Retinal pigment epithelial cell (primary cell): ENCODE data around the gene PRKN.

Experiments
- DNase-seq: peaks from one replicate; pipeline ENCODE4 v3.0.0-alpha.2; 2010; ENCODE audit warnings: low read depth
- H3K4me3 ChIP-seq: 2 replicates; pipeline ENCODE4 v1.5.1; 2011; ENCODE audit warnings: mild to moderate bottlenecking, low read length, control low read depth, moderate library complexity
- TF ChIP-seq, protein P1 (sequence below): conservative IDR thresholded peaks from 2 replicates; pipeline ENCODE4 v1.5.1; 2011; ENCODE audit warnings: low read depth, low read length, control low read depth, inconsistent platforms

PRKN gene

DNA sequence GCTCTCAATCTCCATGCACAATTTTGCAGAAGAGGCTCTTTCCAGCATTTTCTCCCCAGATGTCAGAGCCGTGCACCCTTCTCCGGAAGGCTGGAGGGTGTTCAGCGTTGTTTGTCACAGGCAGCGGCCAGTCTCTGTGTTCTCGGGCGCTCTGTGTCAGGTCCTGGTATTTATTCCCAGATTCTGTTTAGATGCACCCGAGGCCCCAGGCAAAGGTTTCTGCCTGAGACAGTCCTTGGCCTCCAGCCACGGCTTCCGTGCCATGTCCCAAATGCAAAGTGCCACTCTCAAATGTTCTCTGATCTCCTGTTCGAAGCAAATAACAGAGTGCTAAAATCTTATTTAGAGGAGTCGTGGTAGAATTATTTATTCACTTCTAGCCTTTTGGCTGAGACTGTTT lies 1313.4 kb downstream of the PRKN start:
- H3K4me3 ChIP-seq = no peak overlapping the region
- TF ChIP-seq, protein P1, sequence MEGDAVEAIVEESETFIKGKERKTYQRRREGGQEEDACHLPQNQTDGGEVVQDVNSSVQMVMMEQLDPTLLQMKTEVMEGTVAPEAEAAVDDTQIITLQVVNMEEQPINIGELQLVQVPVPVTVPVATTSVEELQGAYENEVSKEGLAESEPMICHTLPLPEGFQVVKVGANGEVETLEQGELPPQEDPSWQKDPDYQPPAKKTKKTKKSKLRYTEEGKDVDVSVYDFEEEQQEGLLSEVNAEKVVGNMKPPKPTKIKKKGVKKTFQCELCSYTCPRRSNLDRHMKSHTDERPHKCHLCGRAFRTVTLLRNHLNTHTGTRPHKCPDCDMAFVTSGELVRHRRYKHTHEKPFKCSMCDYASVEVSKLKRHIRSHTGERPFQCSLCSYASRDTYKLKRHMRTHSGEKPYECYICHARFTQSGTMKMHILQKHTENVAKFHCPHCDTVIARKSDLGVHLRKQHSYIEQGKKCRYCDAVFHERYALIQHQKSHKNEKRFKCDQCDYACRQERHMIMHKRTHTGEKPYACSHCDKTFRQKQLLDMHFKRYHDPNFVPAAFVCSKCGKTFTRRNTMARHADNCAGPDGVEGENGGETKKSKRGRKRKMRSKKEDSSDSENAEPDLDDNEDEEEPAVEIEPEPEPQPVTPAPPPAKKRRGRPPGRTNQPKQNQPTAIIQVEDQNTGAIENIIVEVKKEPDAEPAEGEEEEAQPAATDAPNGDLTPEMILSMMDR = no peak
- no peak for DNase-seq

GRCh38 chr6:161413355-161413771 lies 1314.2 kb downstream of the PRKN start:
- TF ChIP-seq, protein P1 = no peak
- no peak for DNase-seq
- H3K4me3 ChIP-seq = no peak overlapping the region

GRCh38 chr6:161412795-161413194 lies 1314.8 kb downstream of the PRKN start:
- TF ChIP-seq, protein P1 = no peak
- no peak overlapping the region for H3K4me3 ChIP-seq
- no peak for DNase-seq

GRCh38 chr6:161411265-161411944 lies 1316.2 kb downstream of the PRKN start:
- no peak for DNase-seq
- TF ChIP-seq, protein P1 = no peak
- H3K4me3 ChIP-seq = no peak overlapping the region

DNA sequence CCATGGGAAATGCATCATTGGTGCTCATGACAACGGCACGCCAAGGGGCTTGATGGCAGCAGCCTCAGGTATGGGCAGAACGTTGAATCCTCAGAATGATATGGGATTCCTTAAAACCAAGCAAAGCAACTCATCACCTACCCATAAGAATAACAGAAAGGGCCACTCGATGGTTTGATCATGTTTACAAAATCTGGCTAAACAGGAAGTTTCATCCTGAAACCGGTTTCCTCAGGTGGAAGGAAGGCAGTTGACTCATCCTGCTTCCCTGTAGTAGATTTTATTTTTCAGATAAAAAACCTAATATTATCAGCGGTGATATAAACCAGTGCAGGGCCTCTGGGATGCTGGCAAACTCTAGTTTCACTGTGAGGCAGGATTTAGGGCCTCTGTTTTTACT lies 1316.8 kb downstream of the PRKN start:
- no peak overlapping the region for H3K4me3 ChIP-seq
- DNase-seq = no peak
- TF ChIP-seq, protein P1 = no peak

DNA sequence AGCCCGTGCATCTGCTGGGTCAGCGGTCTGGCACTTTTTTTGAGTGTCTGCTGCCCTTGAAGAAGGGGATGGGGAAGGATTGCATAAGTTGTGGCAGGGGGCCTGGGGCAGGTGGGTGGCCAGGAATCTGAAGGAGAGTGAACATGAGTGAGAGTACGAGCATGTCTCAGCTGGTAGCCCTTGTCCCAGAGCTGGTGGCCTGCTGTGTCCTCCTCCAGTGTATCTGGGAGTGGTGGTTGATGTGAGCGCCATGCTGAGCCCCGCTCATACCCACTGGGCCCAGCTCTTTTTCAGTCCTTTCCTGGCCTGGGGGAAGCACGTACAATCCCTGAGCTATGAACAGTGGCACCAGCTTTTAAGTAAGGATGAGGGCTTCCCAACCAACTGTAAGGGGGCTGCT lies 1317.5 kb downstream of the PRKN start:
- TF ChIP-seq, protein P1 = no peak
- DNase-seq = no peak
- H3K4me3 ChIP-seq = no peak overlapping the region

DNA sequence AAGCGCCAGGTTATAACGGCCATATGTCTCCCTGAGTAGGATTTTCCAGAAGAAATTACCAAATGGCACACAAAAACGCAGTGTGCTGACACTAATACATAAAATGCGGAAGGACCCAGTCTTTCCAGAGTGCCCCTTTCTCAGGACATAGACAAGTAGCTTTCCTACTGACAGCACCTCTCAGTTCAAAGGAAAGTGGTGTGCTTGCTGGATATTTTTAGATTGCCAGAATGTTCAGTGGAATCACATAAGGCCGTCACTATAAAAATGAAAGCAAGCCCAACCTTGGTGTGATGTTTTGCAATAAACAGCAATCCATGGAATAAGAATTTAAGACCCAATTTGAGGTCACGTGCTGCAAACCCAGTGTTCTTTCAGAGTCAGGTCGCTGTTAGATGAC lies 1318.2 kb downstream of the PRKN start:
- no peak for DNase-seq
- no peak overlapping the region for H3K4me3 ChIP-seq
- TF ChIP-seq, protein P1 = no peak
